ENCODE results near the gene CUEDC1. TPM values are rescaled to one million over a fixed set of nuclear protein-coding genes. Genes with fewer than 3 reads are reported as not detected.
A peak's percentile ranks its signal among the peaks of the same experiment; 100 is the strongest.

The CUEDC1 gene
- total RNA-seq, 4 donors from 2014 or later = 7.9 to 63.6 (median 18.8) TPM

DNA sequence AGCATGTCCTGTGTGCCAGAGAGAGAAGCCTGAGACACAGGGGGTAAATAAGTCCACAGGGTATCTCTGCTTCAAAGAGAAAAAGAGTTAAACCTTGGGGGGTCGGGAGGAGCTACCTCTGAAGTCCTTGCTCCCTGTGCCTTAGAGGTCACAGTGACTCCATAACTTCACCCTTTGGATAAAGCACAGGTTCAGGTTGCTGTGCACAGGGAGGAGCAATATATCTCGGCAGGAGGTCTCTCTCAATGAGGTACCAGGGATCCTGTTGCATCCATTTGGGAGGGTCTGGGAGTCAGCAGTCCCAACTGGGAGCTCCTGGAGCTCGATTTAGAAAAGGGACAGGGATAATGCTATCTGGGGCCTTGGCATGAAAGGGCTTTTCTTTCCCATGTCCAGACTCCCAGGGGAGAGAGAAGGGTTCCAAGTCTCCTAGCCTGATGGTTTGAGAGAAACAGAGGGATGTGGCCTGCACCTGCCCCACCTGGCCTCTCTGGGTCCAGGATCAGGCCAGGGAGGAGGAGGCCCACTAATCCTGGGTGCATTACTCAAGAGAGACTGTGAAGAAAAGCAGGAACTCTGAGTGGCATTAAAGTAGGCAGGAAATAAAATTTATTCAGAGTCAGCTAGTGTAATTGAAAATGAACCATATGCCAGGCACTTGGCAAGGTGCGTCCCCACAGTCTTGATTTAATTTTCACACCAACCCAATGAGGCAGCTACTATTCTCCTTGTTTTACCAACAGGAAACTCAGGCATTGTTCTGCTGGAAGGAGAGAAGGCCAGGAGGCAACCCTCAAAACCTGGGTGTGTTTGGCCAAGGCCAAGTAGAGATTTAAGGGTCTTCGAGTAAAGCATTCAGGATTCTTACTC, 40.7 kb downstream of the CUEDC1 start:
- Histone ChIP-seq H3K4me3 (no peak overlapping the region), H3K9me3 (no peaks in the 10 kb centered on the region), H3K4me1 (peaks cover 7 to 12% of the 10 kb centered on the region in 2 donors), H3K27me3 (no peaks in the 10 kb centered on the region), H3K27ac (peak overlapping the region; percentile 38 to 57), H3K36me3 (no peaks in the 10 kb centered on the region)
- no peak for DNase-seq
- no peak for TF ChIP-seq POLR2A (IDR thresholded peaks at IDR 0.05)
- TF ChIP-seq, protein P1, sequence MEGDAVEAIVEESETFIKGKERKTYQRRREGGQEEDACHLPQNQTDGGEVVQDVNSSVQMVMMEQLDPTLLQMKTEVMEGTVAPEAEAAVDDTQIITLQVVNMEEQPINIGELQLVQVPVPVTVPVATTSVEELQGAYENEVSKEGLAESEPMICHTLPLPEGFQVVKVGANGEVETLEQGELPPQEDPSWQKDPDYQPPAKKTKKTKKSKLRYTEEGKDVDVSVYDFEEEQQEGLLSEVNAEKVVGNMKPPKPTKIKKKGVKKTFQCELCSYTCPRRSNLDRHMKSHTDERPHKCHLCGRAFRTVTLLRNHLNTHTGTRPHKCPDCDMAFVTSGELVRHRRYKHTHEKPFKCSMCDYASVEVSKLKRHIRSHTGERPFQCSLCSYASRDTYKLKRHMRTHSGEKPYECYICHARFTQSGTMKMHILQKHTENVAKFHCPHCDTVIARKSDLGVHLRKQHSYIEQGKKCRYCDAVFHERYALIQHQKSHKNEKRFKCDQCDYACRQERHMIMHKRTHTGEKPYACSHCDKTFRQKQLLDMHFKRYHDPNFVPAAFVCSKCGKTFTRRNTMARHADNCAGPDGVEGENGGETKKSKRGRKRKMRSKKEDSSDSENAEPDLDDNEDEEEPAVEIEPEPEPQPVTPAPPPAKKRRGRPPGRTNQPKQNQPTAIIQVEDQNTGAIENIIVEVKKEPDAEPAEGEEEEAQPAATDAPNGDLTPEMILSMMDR (IDR thresholded peaks at IDR 0.05) = no peak
- intact Hi-C loops (cut with DNase I; ENCODE audit: low total_unique reads) = no loop called here

DNA sequence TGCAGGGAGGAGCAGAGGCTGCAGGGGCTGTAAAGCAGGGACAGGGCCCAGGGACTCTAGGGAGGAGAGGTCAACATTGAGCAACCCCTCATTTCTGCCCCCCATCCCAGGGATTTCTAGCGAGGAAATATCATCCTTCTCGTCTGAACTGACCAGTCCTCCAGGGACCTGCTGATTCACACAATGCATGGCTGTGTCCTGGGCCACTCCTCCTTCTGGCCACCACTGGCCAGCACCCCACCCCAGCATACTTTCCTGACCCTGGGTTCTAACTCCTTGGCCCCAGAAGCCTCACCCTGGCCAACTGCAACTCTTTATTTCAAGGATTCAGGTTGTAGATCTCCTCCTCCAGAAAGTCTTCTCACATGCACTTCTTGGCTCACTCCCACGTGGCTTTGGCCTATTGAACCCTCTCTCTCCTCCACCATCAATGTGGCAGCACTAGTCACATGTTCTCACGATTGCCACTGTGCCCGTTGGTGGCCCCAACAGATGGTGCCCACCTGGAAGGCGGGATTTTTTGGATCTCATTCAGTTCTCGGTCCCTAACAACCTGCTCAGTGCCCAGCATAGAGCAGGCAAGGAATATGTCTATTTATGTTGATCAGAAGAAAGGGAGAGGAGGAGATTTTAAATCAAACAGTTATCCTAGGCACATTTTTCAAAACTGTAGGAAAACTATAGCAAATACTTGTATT, 41.5 kb downstream of the CUEDC1 start:
- intact Hi-C loops (cut with DNase I; ENCODE audit: low total_unique reads) = no loop called here
- H3K36me3 ChIP-seq = no peaks in the 10 kb centered on the region
- DNase-seq = no peak
- H3K27ac ChIP-seq = peak overlapping the region; percentile 38 to 57
- H3K27me3 ChIP-seq = no peaks in the 10 kb centered on the region
- no peak overlapping the region for H3K4me3 ChIP-seq
- H3K9me3 ChIP-seq = no peaks in the 10 kb centered on the region
- TF ChIP-seq, protein P1 (IDR thresholded peaks at IDR 0.05) = no peak
- TF ChIP-seq POLR2A (IDR thresholded peaks at IDR 0.05) = no peak
- H3K4me1 ChIP-seq = peaks cover 7 to 12% of the 10 kb centered on the region in 2 donors

DNA sequence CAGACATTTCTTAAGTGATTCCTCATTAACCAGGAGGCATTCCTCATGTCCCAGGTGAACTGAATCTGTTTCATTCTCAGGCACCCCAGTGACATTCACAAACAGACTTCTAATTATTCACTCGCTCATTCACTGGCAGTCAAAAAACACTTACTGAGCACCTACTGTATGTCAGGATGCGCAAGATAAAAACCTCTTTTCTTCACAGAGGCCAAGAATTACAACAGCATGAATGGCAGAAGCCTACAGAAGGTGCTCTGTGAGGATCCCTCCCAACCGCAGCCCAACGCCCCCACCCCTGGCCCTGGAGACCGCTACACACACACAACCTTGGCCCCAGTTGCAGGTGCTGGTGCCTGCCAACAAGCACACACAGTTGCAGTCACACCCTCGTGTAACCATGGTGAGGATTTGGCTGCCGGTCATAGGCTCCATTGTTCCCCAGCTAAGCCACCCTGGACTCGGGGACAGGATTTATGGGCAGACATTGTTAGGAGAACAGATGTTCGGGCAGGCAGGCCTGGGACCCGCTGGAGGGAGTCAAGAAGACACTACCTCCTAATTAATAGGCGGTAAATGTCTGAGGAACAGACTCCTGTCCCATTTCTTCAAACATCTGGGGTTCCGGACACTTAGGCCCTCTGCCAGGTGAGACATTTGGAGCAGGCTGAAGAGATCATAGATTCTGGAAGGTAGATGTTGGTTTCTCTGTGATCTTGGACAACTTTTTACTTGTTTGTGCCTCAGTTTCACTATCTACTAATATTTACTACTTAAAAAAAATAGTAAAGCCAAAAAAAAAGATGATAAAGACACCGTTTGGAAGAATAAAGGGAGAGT, 43.2 kb downstream of the CUEDC1 start:
- Histone ChIP-seq H3K36me3 (no peaks in the 10 kb centered on the region), H3K4me1 (peaks cover 7 to 12% of the 10 kb centered on the region in 2 donors), H3K27ac (peak overlapping the region; percentile 36 to 57), H3K9me3 (no peaks in the 10 kb centered on the region), H3K27me3 (no peaks in the 10 kb centered on the region), H3K4me3 (no peak overlapping the region)
- peak; percentile 88 to 89 for DNase-seq
- intact Hi-C loops (cut with DNase I; ENCODE audit: low total_unique reads) = no loop called here
- TF ChIP-seq, protein P1 (IDR thresholded peaks at IDR 0.05) = no peak
- TF ChIP-seq POLR2A (IDR thresholded peaks at IDR 0.05) = no peak

DNA sequence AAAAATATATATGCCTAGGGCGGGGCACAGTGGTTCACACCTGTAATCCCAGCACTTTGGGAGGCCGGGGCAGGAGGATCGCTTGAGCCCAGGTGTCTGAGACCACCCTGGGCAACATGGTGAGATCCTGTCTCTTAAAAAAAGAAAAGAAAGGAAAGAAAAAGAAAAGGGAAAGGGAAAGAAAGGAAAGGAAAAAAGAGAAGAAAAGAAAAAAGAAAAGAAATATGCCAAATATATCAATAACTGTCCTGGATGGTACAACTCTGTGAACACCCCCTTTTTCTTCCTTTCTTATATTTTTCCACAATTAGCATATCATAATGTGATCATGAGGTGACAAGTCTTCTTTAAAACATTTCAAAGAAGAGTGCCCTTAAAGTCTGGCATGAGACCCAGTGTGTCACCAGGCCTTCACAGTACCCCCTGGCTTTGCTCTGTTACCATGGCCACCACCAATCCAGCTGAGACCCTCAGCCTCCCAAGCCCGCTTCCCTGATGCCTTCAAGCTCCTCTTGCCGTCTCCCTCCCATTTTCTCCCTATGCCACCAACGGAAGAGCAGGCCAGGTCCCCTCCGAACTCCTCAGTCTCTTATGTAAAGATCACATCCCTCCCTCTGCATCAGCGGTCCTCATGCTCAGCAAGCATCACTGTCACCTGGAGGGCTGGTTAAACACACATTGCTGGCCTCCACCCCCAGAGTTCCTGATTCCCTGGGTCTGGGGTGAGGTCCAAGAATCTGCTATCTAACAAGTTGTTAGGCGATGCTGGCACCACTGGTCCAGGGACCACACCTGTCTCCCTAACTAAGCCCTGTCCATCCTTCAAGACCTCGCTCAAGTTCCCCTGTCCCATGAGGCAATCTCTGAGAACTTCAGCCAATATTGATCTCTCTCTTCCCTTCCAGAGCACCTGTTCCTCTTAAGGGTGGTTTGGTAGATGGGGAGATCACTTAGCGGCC, 44.5 kb downstream of the CUEDC1 start:
- Histone ChIP-seq H3K4me3 (no peak overlapping the region), H3K27ac (no peak overlapping the region), H3K27me3 (no peaks in the 10 kb centered on the region), H3K4me1 (peaks cover 7 to 12% of the 10 kb centered on the region in 2 donors), H3K36me3 (no peaks in the 10 kb centered on the region), H3K9me3 (no peaks in the 10 kb centered on the region)
- intact Hi-C loops (cut with DNase I; ENCODE audit: low total_unique reads) = no loop called here
- TF ChIP-seq, protein P1 (IDR thresholded peaks at IDR 0.05) = no peak
- TF ChIP-seq POLR2A (IDR thresholded peaks at IDR 0.05) = no peak
- no peak for DNase-seq
